ENCODE data around the gene SLC24A3.

SLC24A3 gene

GRCh38 chr20:19683822-19684221, 471.4 kb downstream of the SLC24A3 start:
- CTCF ChIA-PET = no interaction called here
- DNase-seq (ENCODE audit: extremely low spot score) = no peak
- POLR2A ChIA-PET = no interaction called here
- TF ChIP-seq FOXK2 (IDR thresholded peaks at IDR 0.05) = no peak
- TF ChIP-seq ZNF384 (IDR thresholded peaks at IDR 0.05) = no peak
- TF ChIP-seq PKNOX1 (IDR thresholded peaks at IDR 0.05) = no peak
- no peak for TF ChIP-seq CTBP1 (IDR thresholded peaks at IDR 0.05; ENCODE audit: borderline replicate concordance)
- no peak for TF ChIP-seq LEF1 (IDR thresholded peaks at IDR 0.05; ENCODE audit: borderline replicate concordance)
- TF ChIP-seq FOXA1 (IDR thresholded peaks at IDR 0.05) = no peak
- no peak for TF ChIP-seq SUZ12 (IDR thresholded peaks at IDR 0.05)
- TF ChIP-seq NFRKB (IDR thresholded peaks at IDR 0.05) = no peak
- TF ChIP-seq HDGF (IDR thresholded peaks at IDR 0.05; ENCODE audit: borderline replicate concordance) = no peak
- no peak for TF ChIP-seq ELF4 (IDR thresholded peaks at IDR 0.05)
- no peak for TF ChIP-seq SP1 (IDR thresholded peaks at IDR 0.05)
- TF ChIP-seq FOXM1 (IDR thresholded peaks at IDR 0.05; ENCODE audit: borderline replicate concordance) = no peak
- no peak for TF ChIP-seq BHLHE40 (IDR thresholded peaks at IDR 0.05; ENCODE audit: borderline replicate concordance)
- no peak for TF ChIP-seq TARDBP (IDR thresholded peaks at IDR 0.05)
- no peak for TF ChIP-seq L3MBTL2 (conservative IDR thresholded peaks at IDR 0.05)
- no peak for TF ChIP-seq ARNT (IDR thresholded peaks at IDR 0.05)

GRCh38 chr20:19688031-19688806, 475.8 kb downstream of the SLC24A3 start:
- ChIA-PET POLR2A (no interaction called here), CTCF (no interaction called here)
- TF ChIP-seq ARNT (IDR thresholded peaks at IDR 0.05) (no peak), SP1 (IDR thresholded peaks at IDR 0.05) (no peak), FOXM1 (IDR thresholded peaks at IDR 0.05; ENCODE audit: borderline replicate concordance) (no peak), BHLHE40 (IDR thresholded peaks at IDR 0.05; ENCODE audit: borderline replicate concordance) (no peak), L3MBTL2 (conservative IDR thresholded peaks at IDR 0.05) (no peak), TARDBP (IDR thresholded peaks at IDR 0.05) (no peak), CTBP1 (IDR thresholded peaks at IDR 0.05; ENCODE audit: borderline replicate concordance) (no peak), ZNF384 (IDR thresholded peaks at IDR 0.05) (no peak), HDGF (IDR thresholded peaks at IDR 0.05; ENCODE audit: borderline replicate concordance) (no peak), LEF1 (IDR thresholded peaks at IDR 0.05; ENCODE audit: borderline replicate concordance) (no peak), PKNOX1 (IDR thresholded peaks at IDR 0.05) (no peak), FOXK2 (IDR thresholded peaks at IDR 0.05) (no peak), SUZ12 (IDR thresholded peaks at IDR 0.05) (no peak), ELF4 (IDR thresholded peaks at IDR 0.05) (no peak)
- peak; percentile 46 for DNase-seq (ENCODE audit: extremely low spot score)

GRCh38 chr20:19690462-19690861, 478.0 kb downstream of the SLC24A3 start:
- POLR2A ChIA-PET = no interaction called here
- TF ChIP-seq SUZ12 (IDR thresholded peaks at IDR 0.05) (no peak), FOXK2 (IDR thresholded peaks at IDR 0.05) (no peak), LEF1 (IDR thresholded peaks at IDR 0.05; ENCODE audit: borderline replicate concordance) (no peak), CTBP1 (IDR thresholded peaks at IDR 0.05; ENCODE audit: borderline replicate concordance) (no peak), SP1 (IDR thresholded peaks at IDR 0.05) (no peak), PKNOX1 (IDR thresholded peaks at IDR 0.05) (no peak), ELF4 (IDR thresholded peaks at IDR 0.05) (no peak), ZNF384 (IDR thresholded peaks at IDR 0.05) (no peak), HDGF (IDR thresholded peaks at IDR 0.05; ENCODE audit: borderline replicate concordance) (no peak), TARDBP (IDR thresholded peaks at IDR 0.05) (no peak)
- DNase-seq (ENCODE audit: extremely low spot score) = no peak
- CTCF ChIA-PET = no interaction called here

GRCh38 chr20:19691125-19691524, 478.7 kb downstream of the SLC24A3 start:
- no peak for TF ChIP-seq ELF4 (IDR thresholded peaks at IDR 0.05)
- no peak for DNase-seq (ENCODE audit: extremely low spot score)
- CTCF ChIA-PET = no interaction called here
- POLR2A ChIA-PET = no interaction called here

- DNase-seq (ENCODE audit: extremely low spot score) = no peak
- POLR2A ChIA-PET = no interaction called here
These were observed 479.7 kb downstream of the SLC24A3 start for GRCh38 chr20:19692100-19692499.

More at GRCh38 chr20:19692100-19692499, 479.7 kb downstream of the SLC24A3 start:
- CTCF ChIA-PET = interaction anchor here (0.9 to 1.4 kb wide), 2 partner anchors 13 to 219 kb away, joined by 3 to 6 read pairs; no protein-coding TSS in a partner anchor
- TF ChIP-seq SP1 (IDR thresholded peaks at IDR 0.05) (no peak), SUZ12 (IDR thresholded peaks at IDR 0.05) (no peak), CTBP1 (IDR thresholded peaks at IDR 0.05; ENCODE audit: borderline replicate concordance) (no peak), FOXK2 (IDR thresholded peaks at IDR 0.05) (no peak), PKNOX1 (IDR thresholded peaks at IDR 0.05) (no peak), ZNF384 (IDR thresholded peaks at IDR 0.05) (no peak), TARDBP (IDR thresholded peaks at IDR 0.05) (no peak), L3MBTL2 (conservative IDR thresholded peaks at IDR 0.05) (no peak), ARNT (IDR thresholded peaks at IDR 0.05) (no peak), LEF1 (IDR thresholded peaks at IDR 0.05; ENCODE audit: borderline replicate concordance) (no peak), FOXA1 (IDR thresholded peaks at IDR 0.05) (no peak), NFRKB (IDR thresholded peaks at IDR 0.05) (no peak), BHLHE40 (IDR thresholded peaks at IDR 0.05; ENCODE audit: borderline replicate concordance) (no peak), FOXM1 (IDR thresholded peaks at IDR 0.05; ENCODE audit: borderline replicate concordance) (no peak)
